ENCODE results near the gene HTATSF1.

The HTATSF1 gene

GRCh38 chrX:136496764-136497555 lies 432 bp upstream of the HTATSF1 start:
- peak; percentile 74 to 92 (median 82) for DNase-seq

- no peak for DNase-seq
Measured at GRCh38 chrX:136519069-136519468, 21.7 kb downstream of the HTATSF1 start.

DNA sequence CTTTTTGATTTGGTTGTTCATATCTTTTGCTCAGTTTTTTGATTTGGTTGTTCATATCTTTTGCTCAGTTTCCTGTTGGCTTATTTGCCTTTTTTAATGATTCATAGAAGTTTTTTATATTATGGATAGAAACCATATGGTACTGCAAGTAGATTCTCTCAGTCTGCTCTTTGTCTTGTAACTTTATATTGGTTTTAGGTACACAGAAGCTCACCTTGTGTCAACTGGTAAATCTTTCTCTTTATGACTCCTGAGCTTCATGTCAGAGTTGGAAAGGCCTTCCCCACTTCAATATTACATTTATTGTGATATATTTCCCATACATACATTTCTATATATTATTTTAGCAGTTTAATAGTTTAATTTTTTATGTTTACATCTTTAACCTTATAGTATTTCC lies 26.4 kb downstream of the HTATSF1 start:
- no peak for DNase-seq

DNA sequence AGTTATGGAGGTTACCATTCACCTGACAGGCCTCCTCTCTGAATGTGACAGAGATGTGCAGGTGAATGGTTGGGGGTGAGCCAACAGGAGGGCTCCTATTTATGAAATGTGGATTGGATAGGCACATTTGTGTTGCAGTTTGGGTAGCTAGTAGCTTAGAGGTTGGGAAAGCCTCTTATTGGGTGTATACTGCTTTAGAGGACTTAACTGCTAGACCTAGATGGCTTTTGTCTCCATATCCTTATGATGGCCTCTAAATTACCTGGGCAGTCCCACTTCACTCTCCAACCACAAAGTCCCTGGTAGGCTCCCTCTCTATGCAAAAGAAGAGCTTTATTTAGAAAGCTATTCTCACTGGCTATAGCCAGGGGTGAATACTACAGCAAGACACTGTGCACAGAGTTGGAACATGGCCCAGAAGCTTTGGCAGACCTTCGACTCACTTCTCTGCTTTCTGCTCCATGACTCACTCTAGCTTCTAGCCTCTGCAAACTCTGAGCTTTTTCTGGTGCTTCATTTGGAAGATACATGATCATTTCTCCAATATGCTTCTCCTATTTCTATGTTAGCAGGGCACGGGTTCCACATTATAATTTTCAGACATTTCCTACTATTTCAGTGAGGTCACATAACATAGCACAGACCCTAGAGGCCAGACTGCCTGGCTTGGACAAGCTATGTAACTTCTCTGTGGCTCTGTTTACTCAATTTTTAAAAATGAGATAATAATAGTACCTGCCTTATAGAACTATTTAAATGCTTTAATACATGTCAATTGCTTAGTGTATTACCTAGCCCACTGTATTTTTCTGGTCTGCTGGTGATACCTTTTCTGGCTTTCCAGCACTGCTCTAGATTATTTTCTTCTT lies 28.6 kb downstream of the HTATSF1 start:
- no peak for DNase-seq

DNA sequence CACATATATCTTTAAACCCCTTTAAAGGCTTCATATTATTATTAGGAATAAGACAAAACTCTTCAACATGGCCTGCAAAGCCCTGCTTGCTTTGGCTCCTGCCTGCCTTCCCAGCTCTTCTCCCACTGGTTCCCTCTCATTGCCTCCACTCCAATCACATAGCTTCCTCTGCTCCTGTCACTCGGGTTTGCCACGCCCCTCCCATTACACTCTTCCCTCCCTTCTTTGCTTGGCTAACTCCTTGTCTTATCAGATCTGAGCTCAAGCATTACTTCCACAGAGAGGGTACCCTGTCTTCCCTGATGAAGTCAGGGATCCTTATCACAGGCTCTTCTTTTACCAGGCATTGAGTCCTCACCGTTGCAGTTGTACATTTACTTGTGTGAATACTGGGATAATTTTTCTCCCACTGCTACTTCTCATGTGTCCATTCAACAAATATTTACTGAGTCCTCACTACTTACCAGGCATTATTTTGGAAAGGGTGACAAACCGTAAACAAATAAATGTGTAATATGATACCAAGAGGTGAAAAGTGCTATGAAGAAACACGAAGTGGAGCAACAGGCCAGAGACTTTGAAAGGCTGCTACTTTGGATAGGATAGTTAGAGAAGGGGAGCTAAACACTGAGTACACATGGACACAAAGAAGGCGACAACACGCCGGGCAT lies 31.4 kb downstream of the HTATSF1 start:
- DNase-seq, result no peak

DNA sequence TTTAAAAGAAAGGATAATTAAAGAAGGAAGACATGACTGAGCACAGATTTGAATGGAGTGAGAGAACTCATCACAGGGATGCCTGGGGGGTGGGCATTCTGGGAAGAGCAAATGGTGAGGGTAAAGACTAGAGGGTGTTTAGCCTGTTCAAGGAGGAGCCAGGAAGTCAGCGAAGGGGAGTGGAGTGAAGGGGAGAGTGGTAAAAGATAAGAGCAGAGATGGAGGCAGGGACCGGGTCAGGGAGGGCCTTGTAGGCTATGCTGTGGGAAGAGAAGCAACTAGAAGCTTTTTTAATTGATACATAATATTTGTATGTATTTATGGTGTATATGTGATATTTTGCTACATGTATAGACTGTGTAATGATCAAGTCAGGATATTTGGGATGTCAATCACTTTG lies 32.4 kb downstream of the HTATSF1 start:
- no peak for DNase-seq

- DNase-seq, result no peak
Measured at GRCh38 chrX:136531951-136532350, 34.6 kb downstream of the HTATSF1 start, which contains the start of gene VGLL1. Gene VGLL1, plus strand, starts transcription at chrX:136532215. Its CDS starts 3,806 bp downstream, at chrX:136536021.

- no peak for DNase-seq
Measured at GRCh38 chrX:136534131-136534530, 36.7 kb downstream of the HTATSF1 start.

GRCh38 chrX:136538811-136539210 lies 41.4 kb downstream of the HTATSF1 start:
- no peak for DNase-seq

- DNase-seq, result no peak
Measured at GRCh38 chrX:136540226-136540625, 42.8 kb downstream of the HTATSF1 start.

- DNase-seq, result no peak
Measured at GRCh38 chrX:136541294-136541693, 43.9 kb downstream of the HTATSF1 start.

DNA sequence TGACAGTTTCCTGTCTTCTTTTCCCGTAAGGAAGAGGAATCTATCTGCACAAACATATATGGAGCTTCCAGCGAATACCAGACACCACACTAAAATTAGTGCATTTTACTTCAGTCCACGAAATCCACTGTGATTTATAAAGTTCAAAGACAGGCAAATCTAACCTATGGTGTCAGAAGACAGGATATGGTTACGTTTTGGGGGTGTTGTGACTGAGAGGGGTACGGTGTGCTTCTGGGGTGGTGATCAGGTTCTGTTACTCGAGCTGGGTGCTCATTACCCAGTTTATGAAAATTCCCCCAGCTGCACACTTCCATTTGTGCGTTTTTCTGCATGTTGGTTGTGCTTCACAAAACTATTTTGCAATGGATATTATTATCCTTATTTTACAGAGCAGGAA lies 44.9 kb downstream of the HTATSF1 start:
- no peak for DNase-seq

GRCh38 chrX:136546371-136546781 lies 49.0 kb downstream of the HTATSF1 start:
- DNase-seq, result peak in 1 of 5 donors; percentile 81

- no peak for DNase-seq
Measured at GRCh38 chrX:136549226-136549625, 51.8 kb downstream of the HTATSF1 start.

- no peak for DNase-seq
Measured at GRCh38 chrX:136551410-136551809, 54.0 kb downstream of the HTATSF1 start.

DNA sequence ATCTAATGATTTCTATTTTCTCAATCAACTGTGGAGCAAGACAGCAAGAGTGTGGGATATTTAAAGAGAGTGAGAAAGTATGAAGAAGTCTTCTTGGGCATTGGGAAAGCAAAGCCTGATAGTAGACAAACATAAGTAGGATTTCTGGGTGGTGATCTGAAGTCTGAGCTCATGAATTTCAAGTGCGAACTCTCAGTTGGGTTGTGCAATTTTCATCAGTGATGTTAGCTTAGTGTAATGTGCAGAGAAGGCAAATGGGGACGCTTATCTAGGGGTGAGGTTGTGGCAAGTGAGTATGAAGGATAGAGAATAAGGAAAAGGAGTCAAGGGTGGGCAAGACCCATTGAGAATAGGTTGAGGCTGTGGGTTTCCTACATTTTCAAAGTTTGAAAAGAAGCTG lies 58.3 kb downstream of the HTATSF1 start:
- DNase-seq, result no peak

Measured in T-helper 1 cell (primary cell).